HG03354 (cell line): ENCODE results near the gene UBALD2.
"Not testable (repeated sequence)": the region's sequence is repeated elsewhere in the genome, so short reads cannot be mapped to it uniquely, and the experiment has no call there.

Source experiments
- ATAC-seq: cut with Tn5 transposase; IDR thresholded peaks from one replicate; pipeline ENCODE4 v1.9.1; 2021; ENCODE audit warnings: mild to moderate bottlenecking; ENCODE audit not compliant: unreplicated experiment, poor library complexity, severe bottlenecking

UBALD2 gene

GRCh38 chr17:76262732-76263344 lies 2.3 kb upstream of the UBALD2 start:
- ATAC-seq, result no peak

GRCh38 chr17:76263896-76264295 lies 1.3 kb upstream of the UBALD2 start:
- no peak for ATAC-seq

- ATAC-seq, result no peak
Measured at GRCh38 chr17:76264425-76264754, 758 bp upstream of the UBALD2 start.

- no peak for ATAC-seq
Measured at GRCh38 chr17:76265624-76266243, 586 bp downstream of the UBALD2 start.

- ATAC-seq, result no peak
Measured at GRCh38 chr17:76266244-76266938, 1.2 kb downstream of the UBALD2 start.

- ATAC-seq, result no peak
Measured at GRCh38 chr17:76267051-76267576, 2.0 kb downstream of the UBALD2 start.

- ATAC-seq, result not testable (repeated sequence)
Measured at GRCh38 chr17:76267581-76268001, 2.4 kb downstream of the UBALD2 start.

- ATAC-seq, result no peak
Measured at GRCh38 chr17:76268015-76268749, 3.0 kb downstream of the UBALD2 start.

GRCh38 chr17:76268991-76269981 lies 4.1 kb downstream of the UBALD2 start:
- ATAC-seq, result no peak

- ATAC-seq, result no peak
Measured at GRCh38 chr17:76270127-76270592, 5.0 kb downstream of the UBALD2 start.

GRCh38 chr17:76270770-76271668 lies 5.9 kb downstream of the UBALD2 start:
- ATAC-seq, result no peak

GRCh38 chr17:76271669-76272540 lies 6.8 kb downstream of the UBALD2 start:
- ATAC-seq, result peak; percentile 54

- peak; percentile 20 for ATAC-seq
Measured at GRCh38 chr17:76272541-76273444, 7.6 kb downstream of the UBALD2 start.

- no peak for ATAC-seq
Measured at GRCh38 chr17:76273445-76274111, 8.4 kb downstream of the UBALD2 start.

GRCh38 chr17:76274112-76274956 lies 9.2 kb downstream of the UBALD2 start:
- no peak for ATAC-seq
